ENCODE measurements around the gene ATXN1.

- TF ChIP-seq CTCF (conservative IDR thresholded peaks at IDR 0.05; ENCODE audit: low read depth in 2 of 2) (no peak), EZH2phosphoT487 (IDR thresholded peaks at IDR 0.05; ENCODE audit: unreplicated experiment) (no peak), EZH2 (IDR thresholded peaks at IDR 0.05; ENCODE audit: low read depth, unreplicated experiment) (no peak), REST (IDR thresholded peaks at IDR 0.05; ENCODE audit: unreplicated experiment) (no peak), STAT1 (IDR thresholded peaks at IDR 0.05; ENCODE audit: unreplicated experiment) (no peak), POLR2AphosphoS5 (IDR thresholded peaks at IDR 0.05; ENCODE audit: low read depth) (no peak), JUNB (IDR thresholded peaks at IDR 0.05; ENCODE audit: unreplicated experiment) (no peak), CREB1 (CRISPR knock-in tag; IDR thresholded peaks at IDR 0.05; ENCODE audit: low read depth) (no peak), ZNF114 (CRISPR knock-in tag; IDR thresholded peaks at IDR 0.05) (no peak)
Measured at GRCh38 chr6:16551466-16551865, 209.8 kb downstream of the ATXN1 start.

Measured in GM23338 (cell line).